PC-9 (cell line): ENCODE measurements around the gene CD2AP.

Experiments used
- CTCF ChIP-seq: fragments of 200-600 bp; sonication (generic); conservative IDR thresholded peaks from 2 replicates; pipeline ENCODE4 v1.6.1; 2017; ENCODE audit warnings: mixed run types, antibody characterized with exemption, mild to moderate bottlenecking, moderate library complexity
- EZH2 ChIP-seq: fragments of 200-600 bp; sonication (generic); IDR thresholded peaks from 2 replicates; pipeline ENCODE4 v1.8.0; 2017; ENCODE audit warnings: antibody characterized with exemption, low read depth

- TF ChIP-seq CTCF (no peak), EZH2 (no peak)
Measured at GRCh38 chr6:47671777-47672176, 194.2 kb downstream of the CD2AP start.
